Neural progenitor cell (in vitro differentiated cells): ENCODE results near the gene PARD3B. TPM values are rescaled to one million over a fixed set of nuclear protein-coding genes. Genes with fewer than 3 reads are reported as not detected.

Experiments
- DNase-seq: peaks from one replicate; pipeline ENCODE4 v3.0.0-alpha.2; 2016; ENCODE audit warnings: low spot score
- H2AFZ ChIP-seq: fragments of 200-600 bp; sonication (generic); replicated peaks from 2 replicates; pipeline ENCODE4 v1.6.1; 2016; ENCODE audit warnings: antibody characterized with exemption
- H3F3A ChIP-seq: fragments of 200-600 bp; sonication (generic); 2 replicates; pipeline ENCODE4 v1.6.1; 2016; ENCODE audit warnings: antibody characterized with exemption, low read depth
- H3K27ac ChIP-seq: fragments of 200-600 bp; sonication (generic); 2 replicates; pipeline ENCODE4 v1.5.1; 2016; ENCODE audit warnings: mild to moderate bottlenecking
- H3K27me3 ChIP-seq: fragments of 200-600 bp; sonication (generic); 2 replicates; pipeline ENCODE4 v1.6.1; 2016; ENCODE audit warnings: mild to moderate bottlenecking, moderate library complexity
- H3K36me3 ChIP-seq: fragments of 200-600 bp; sonication (generic); 2 replicates; pipeline ENCODE4 v1.5.1; 2016
- H3K4me1 ChIP-seq: fragments of 200-600 bp; sonication (generic); 2 replicates; pipeline ENCODE4 v1.6.1; 2016; ENCODE audit warnings: mixed run types
- H3K4me2 ChIP-seq: fragments of 200-600 bp; sonication (generic); 2 replicates; pipeline ENCODE4 v1.6.1; 2016
- H3K4me3 ChIP-seq: fragments of 200-600 bp; sonication (generic); 2 replicates; pipeline ENCODE4 v1.5.1; 2016
- H3K79me2 ChIP-seq: fragments of 200-600 bp; sonication (generic); 2 replicates; pipeline ENCODE4 v1.6.1; 2016; ENCODE audit warnings: low read depth
- H3K9ac ChIP-seq: fragments of 200-600 bp; sonication (generic); 2 replicates; pipeline ENCODE4 v1.6.1; 2016
- H3K9me3 ChIP-seq: fragments of 200-600 bp; sonication (generic); 2 replicates; pipeline ENCODE4 v1.5.1; 2016; ENCODE audit warnings: low read depth
- H4K20me1 ChIP-seq: fragments of 200-600 bp; sonication (generic); 2 replicates; pipeline ENCODE4 v1.6.1; 2016; ENCODE audit warnings: low read depth
- H3K27ac Mint-ChIP-seq: 3 replicates; pipeline ENCODE4 v1.8.0; 2021; ENCODE audit warnings: mixed read lengths
- H3K27me3 Mint-ChIP-seq: 2 replicates; pipeline ENCODE4 v1.8.0; 2022; ENCODE audit warnings: low read depth, mild to moderate bottlenecking, inconsistent platforms, moderate library complexity, mixed read lengths; ENCODE audit not compliant: insufficient read depth
- H3K36me3 Mint-ChIP-seq: 3 replicates; pipeline ENCODE4 v1.8.0; 2021; ENCODE audit warnings: mixed read lengths
- H3K4me1 Mint-ChIP-seq: 3 replicates; pipeline ENCODE4 v1.8.0; 2021; ENCODE audit warnings: mixed read lengths
- H3K4me3 Mint-ChIP-seq: 3 replicates; pipeline ENCODE4 v1.8.0; 2021; ENCODE audit warnings: mild to moderate bottlenecking, moderate library complexity, mixed read lengths
- H3K9me3 Mint-ChIP-seq: 3 replicates; pipeline ENCODE4 v1.8.0; 2020; ENCODE audit warnings: mixed read lengths
- EZH2 ChIP-seq: fragments of 200-600 bp; sonication (generic); IDR thresholded peaks from 2 replicates; pipeline ENCODE4 v1.6.1; 2017; ENCODE audit warnings: antibody characterized with exemption, mild to moderate bottlenecking, moderate library complexity
- EZH2phosphoT487 ChIP-seq: fragments of 200-600 bp; sonication (generic); IDR thresholded peaks from 2 replicates; pipeline ENCODE4 v1.6.1; 2017; ENCODE audit warnings: antibody characterized with exemption
- total RNA-seq: library from RNA; depleted of rRNA; stranded (reverse); fragments of >200 nt; gene quantifications from 2 replicates; pipeline ENCODE4 v1.2.3, GENCODE V29; 2015; ENCODE audit warnings: low replicate concordance
- TF ChIP-seq, protein P1 (sequence below): fragments of 200-600 bp; sonication (generic); IDR thresholded peaks from 2 replicates; pipeline ENCODE4 v1.5.1; 2017; ENCODE audit warnings: antibody characterized with exemption, mild to moderate bottlenecking

PARD3B gene
- total RNA-seq, 1 donor from 2014 or later: 8.4 TPM

DNA sequence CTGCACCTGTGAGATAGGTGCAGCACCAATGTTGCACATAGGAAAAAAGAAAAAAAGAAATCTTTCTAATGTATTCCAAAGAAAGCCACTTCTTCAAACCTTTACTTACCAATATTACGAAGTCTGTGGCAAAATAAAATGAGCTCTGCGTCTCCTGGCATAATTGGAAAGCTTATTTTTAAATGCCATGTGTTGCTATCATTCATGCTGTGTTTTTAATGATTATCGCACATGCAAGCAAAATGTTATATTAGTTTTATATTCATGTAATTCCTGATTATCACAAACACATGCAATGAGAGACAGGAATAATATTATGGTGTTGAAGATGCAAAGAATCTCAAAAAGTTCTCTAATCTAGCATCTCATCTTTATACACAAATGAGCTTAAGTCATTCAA is 47.0 kb upstream of the PARD3B start:
- Histone ChIP-seq H4K20me1 (no peaks in the 10 kb centered on the region), H3F3A (no peaks in the 10 kb centered on the region), H3K79me2 (no peaks in the 10 kb centered on the region), H3K27me3 (no peaks in the 10 kb centered on the region), H3K9ac (no peak overlapping the region), H2AFZ (no peak overlapping the region), H3K36me3 (no peaks in the 10 kb centered on the region), H3K4me1 (no peaks in the 10 kb centered on the region), H3K4me3 (no peak overlapping the region), H3K9me3 (no peaks in the 10 kb centered on the region), H3K27ac (no peak overlapping the region), H3K4me2 (no peak overlapping the region)
- Mint-ChIP-seq H3K36me3 (no peaks in the 10 kb centered on the region), H3K4me1 (no peaks in the 10 kb centered on the region), H3K9me3 (peaks cover 3% of the 10 kb centered on the region), H3K27ac (no peak overlapping the region), H3K27me3 (no peaks in the 10 kb centered on the region), H3K4me3 (no peak overlapping the region)
- no peak for DNase-seq
- TF ChIP-seq EZH2phosphoT487 (no peak), EZH2 (no peak)
- TF ChIP-seq, protein P1, sequence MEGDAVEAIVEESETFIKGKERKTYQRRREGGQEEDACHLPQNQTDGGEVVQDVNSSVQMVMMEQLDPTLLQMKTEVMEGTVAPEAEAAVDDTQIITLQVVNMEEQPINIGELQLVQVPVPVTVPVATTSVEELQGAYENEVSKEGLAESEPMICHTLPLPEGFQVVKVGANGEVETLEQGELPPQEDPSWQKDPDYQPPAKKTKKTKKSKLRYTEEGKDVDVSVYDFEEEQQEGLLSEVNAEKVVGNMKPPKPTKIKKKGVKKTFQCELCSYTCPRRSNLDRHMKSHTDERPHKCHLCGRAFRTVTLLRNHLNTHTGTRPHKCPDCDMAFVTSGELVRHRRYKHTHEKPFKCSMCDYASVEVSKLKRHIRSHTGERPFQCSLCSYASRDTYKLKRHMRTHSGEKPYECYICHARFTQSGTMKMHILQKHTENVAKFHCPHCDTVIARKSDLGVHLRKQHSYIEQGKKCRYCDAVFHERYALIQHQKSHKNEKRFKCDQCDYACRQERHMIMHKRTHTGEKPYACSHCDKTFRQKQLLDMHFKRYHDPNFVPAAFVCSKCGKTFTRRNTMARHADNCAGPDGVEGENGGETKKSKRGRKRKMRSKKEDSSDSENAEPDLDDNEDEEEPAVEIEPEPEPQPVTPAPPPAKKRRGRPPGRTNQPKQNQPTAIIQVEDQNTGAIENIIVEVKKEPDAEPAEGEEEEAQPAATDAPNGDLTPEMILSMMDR: no peak

DNA sequence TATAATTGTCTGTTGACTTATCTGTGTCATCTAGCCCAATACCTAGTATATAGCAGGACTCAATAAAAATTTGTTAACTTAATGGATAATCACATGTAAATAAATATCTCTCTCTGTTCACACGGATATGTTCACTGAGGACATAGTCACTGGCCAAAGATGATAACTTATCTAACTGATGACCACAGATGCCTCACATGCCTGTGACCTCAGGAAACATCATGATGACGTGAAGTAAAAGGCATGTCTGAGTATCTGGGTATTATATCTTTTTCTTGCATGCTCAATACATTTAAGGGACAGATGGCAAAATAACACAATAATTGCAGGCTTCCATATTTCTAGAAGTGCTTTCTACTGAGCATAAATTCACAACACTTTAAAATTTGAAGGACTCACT is 41.4 kb upstream of the PARD3B start:
- no peak overlapping the region for H3K27ac ChIP-seq
- no peaks in the 10 kb centered on the region for H4K20me1 ChIP-seq
- H3K36me3 ChIP-seq: no peaks in the 10 kb centered on the region
- Mint-ChIP-seq H3K27ac (no peak overlapping the region), H3K27me3 (peaks cover 3% of the 10 kb centered on the region), H3K36me3 (no peaks in the 10 kb centered on the region), H3K4me1 (peaks cover 3% of the 10 kb centered on the region), H3K4me3 (no peak overlapping the region), H3K9me3 (no peaks in the 10 kb centered on the region)
- no peak for TF ChIP-seq EZH2
- H3F3A ChIP-seq: no peaks in the 10 kb centered on the region
- no peak overlapping the region for H2AFZ ChIP-seq
- H3K9me3 ChIP-seq: no peaks in the 10 kb centered on the region
- no peak overlapping the region for H3K9ac ChIP-seq
- no peaks in the 10 kb centered on the region for H3K4me1 ChIP-seq
- H3K79me2 ChIP-seq: no peaks in the 10 kb centered on the region
- no peaks in the 10 kb centered on the region for H3K27me3 ChIP-seq
- no peak overlapping the region for H3K4me3 ChIP-seq
- DNase-seq: no peak
- no peak overlapping the region for H3K4me2 ChIP-seq

DNA sequence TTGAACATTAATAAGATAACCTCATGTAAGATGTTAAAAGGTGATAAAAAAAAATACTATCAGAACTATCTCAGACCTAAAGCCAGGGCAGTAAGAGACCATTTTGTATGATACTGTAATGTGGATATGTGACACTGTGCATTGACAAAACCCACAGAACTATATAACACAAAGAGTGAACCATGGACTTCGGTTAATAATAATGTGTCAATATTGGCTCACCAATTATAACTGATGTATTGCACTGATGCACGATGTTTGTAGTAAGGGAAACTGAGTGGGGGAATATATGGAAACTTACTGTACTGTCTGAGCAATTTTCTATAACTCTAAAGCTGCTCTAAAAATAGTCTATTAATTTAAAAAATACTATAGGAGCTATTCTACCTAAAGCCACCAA is 40.7 kb upstream of the PARD3B start:
- Histone ChIP-seq H4K20me1 (no peaks in the 10 kb centered on the region), H3K4me1 (no peaks in the 10 kb centered on the region), H3K9ac (no peak overlapping the region), H3K27me3 (no peaks in the 10 kb centered on the region), H3K9me3 (no peaks in the 10 kb centered on the region), H2AFZ (no peak overlapping the region), H3K27ac (no peak overlapping the region), H3K36me3 (no peaks in the 10 kb centered on the region), H3K79me2 (no peaks in the 10 kb centered on the region), H3K4me2 (no peak overlapping the region), H3F3A (no peaks in the 10 kb centered on the region), H3K4me3 (no peak overlapping the region)
- no peak overlapping the region for H3K27ac Mint-ChIP-seq
- H3K27me3 Mint-ChIP-seq: peaks cover 3% of the 10 kb centered on the region
- H3K36me3 Mint-ChIP-seq: no peaks in the 10 kb centered on the region
- no peaks in the 10 kb centered on the region for H3K9me3 Mint-ChIP-seq
- DNase-seq: no peak
- H3K4me3 Mint-ChIP-seq: no peak overlapping the region
- H3K4me1 Mint-ChIP-seq: peaks cover 3% of the 10 kb centered on the region
- TF ChIP-seq EZH2phosphoT487 (no peak), EZH2 (no peak)
- TF ChIP-seq, protein P1: no peak

DNA sequence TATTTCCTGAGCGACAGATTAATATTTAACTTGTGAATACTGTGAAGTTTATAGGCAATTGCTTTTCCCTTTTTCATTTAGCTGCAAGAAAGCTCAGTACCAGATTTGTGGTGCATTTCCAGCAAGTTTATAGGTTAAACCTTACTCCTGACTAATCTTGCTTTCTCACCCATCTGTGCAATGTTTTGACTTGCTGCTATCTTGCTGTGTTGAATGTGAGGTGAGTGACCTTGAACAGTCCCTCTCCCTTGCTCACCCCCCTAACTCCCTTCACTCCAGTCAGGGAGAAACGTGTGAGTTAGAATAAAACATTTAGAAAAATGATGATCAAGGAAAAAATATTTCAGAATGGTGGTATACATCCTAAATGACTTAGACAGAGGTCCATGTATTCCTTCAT is 39.8 kb upstream of the PARD3B start:
- no peak for TF ChIP-seq EZH2
- Histone ChIP-seq H3K79me2 (no peaks in the 10 kb centered on the region), H3F3A (no peaks in the 10 kb centered on the region), H3K4me1 (no peaks in the 10 kb centered on the region), H3K4me2 (no peak overlapping the region), H3K9me3 (no peaks in the 10 kb centered on the region), H3K27me3 (no peaks in the 10 kb centered on the region), H3K27ac (no peak overlapping the region), H3K4me3 (no peak overlapping the region), H3K9ac (no peak overlapping the region), H4K20me1 (no peaks in the 10 kb centered on the region), H2AFZ (no peak overlapping the region), H3K36me3 (no peaks in the 10 kb centered on the region)
- peaks cover 3% of the 10 kb centered on the region for H3K4me1 Mint-ChIP-seq
- DNase-seq: no peak
- H3K36me3 Mint-ChIP-seq: no peaks in the 10 kb centered on the region
- H3K4me3 Mint-ChIP-seq: no peak overlapping the region
- no peaks in the 10 kb centered on the region for H3K9me3 Mint-ChIP-seq
- H3K27ac Mint-ChIP-seq: no peak overlapping the region
- H3K27me3 Mint-ChIP-seq: peaks cover 3% of the 10 kb centered on the region
